Measurements from ENCODE around the gene HLA-F.

The HLA-F gene
- 26.9 to 441 (median 69.4) reads per million in 17 experiments for total RNA-seq

DNA sequence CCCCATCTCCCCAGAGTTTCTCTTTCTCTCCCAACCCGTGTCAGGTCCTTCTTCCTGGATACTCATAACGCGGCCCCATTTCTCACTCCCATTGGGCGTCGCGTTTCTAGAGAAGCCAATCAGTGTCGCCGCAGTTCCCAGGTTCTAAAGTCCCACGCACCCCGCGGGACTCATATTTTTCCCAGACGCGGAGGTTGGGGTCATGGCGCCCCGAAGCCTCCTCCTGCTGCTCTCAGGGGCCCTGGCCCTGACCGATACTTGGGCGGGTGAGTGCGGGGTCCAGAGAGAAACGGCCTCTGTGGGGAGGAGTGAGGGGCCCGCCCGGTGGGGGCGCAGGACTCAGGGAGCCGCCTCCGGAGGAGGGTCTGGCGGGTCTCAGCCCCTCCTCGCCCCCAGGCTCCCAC, at the start of gene HLA-F:
TSS of gene HLA-F (plus strand) at position 173 of the 404 bp plus-strand sequence. CDS start at position 203, 30 bp downstream.
- peak; percentile 91 to 94 (median 92) for DNase-seq

DNA sequence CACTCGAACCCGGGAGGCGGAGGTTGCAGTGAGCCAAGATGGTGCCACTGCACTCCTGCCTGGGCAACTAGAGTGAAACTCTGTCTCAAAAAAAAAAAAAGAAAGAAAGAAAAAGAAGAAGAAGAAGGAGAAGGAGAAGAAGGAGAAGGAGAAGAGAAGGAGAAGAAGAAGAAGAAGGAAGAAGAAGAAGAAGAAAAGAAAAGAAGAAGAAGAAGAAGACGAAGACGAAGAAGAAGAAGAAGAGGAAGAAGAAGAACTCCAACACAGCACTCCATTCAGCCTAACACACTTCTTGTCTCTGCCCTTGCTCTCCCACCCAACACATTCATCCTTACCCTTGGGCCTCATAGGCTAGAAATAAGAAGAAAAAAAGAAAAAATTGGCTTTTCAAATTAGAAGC, 49.2 kb upstream of the HLA-F start:
- DNase-seq, result no peak

DNA sequence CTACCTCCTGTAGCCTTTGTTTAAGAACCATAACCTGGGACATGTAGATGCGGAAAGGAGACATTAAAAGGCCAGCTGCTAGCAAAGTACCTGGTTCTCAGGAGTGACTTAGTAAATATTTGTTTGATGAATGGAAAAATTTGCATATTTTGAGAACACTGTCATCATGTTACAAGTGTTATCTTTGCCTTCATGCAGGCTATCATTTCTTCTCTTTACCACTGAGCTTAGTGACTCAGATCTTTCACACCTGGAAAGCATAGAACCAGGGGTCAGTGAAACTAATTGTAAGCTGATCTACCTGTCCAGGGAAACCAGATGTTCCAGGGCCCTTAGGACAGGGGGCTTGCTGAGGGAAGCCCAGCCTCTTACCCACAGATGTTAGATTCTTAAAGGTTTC, 47.7 kb upstream of the HLA-F start:
- no peak for DNase-seq

DNA sequence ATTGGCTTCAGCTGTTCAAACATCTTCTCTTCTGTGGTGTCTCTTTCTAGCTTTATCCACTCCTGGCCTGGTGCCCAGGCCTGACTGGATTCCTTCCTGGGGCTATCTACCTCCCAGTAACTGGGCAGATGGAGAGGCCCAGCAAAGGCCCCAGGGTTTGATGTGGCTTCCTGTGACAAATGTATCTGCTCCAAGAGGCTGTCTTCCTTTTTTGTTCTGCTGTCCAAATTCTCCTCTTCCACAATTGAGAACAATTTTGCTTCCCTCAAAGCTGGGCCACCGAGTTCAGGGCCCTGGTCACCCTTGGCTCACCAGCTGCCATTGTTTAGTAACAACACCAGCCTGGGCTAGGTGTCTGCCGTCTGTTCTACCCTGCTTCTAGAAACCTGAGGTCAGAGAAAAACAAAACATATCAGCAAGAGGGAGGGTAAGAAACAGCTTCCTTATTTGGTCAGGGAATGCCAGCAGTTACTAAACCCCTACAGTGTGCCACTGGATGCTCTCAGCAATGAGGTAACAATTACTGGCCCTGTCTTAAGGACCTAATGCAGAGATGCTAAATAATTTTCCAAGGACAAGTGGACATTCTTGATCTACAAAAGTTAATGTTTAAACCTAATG, 46.1 kb upstream of the HLA-F start:
- DNase-seq, result peak in 2 of 4 experiments; percentile 28

DNA sequence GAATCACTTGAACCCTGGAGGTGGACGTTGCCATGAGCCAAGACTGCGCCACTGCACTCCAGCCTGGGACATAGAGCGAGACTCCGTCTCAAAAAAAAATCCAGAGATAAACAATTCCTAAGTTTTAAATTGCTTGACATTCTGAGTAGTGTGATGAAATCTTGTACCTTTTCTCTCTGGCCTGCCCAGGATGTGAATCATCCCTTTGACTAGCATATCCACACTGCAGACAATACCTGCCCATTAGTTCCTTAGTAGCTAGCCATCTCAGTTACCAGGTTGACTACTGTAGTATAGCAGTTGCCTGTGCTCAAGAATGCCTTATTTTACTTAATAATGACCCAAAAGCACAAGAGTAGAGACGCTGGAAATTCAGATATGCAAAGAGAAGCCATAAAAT, 45.1 kb upstream of the HLA-F start:
- DNase-seq, result no peak

DNA sequence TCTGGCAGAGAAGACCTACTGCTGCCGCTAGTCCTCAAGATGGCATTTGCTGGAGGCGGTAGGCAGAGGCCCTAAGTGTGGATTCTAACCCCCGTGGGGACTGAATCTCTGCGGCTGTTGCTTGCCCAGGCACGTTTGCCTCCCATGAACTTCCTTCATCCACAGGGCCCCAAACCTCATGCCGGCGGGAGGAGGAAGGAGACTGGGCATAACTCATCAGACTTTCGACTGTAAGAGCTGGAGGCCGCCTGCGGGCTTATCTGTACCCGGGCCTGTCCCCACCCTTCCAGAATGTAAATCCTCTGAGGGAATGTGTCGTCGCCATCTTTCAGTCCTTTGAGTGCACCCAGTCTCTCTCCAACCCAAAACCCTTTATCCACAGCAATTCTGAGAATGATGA, 43.3 kb upstream of the HLA-F start:
- peak in 2 of 4 experiments; percentile 11 to 21 for DNase-seq

DNA sequence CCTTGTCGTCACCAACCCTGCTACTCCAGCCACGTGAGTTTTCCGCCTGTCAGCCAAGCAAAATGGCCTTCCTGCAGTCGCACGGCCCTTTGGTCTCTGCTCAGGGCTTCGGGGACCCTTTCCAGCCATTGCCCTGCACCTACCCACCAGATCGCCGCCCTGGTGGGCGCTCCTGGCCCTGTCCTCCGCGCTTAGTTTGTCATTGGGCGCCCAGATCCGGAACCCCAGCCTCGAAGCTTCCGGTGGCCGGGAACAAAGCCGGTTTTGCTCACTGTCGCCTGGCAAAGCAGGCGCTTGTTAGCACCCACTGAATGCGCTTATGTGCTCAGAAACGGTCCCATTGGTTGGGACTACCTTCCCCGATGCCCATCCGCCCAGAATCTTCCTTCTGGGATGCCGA, 42.8 kb upstream of the HLA-F start:
- no peak for DNase-seq

DNA sequence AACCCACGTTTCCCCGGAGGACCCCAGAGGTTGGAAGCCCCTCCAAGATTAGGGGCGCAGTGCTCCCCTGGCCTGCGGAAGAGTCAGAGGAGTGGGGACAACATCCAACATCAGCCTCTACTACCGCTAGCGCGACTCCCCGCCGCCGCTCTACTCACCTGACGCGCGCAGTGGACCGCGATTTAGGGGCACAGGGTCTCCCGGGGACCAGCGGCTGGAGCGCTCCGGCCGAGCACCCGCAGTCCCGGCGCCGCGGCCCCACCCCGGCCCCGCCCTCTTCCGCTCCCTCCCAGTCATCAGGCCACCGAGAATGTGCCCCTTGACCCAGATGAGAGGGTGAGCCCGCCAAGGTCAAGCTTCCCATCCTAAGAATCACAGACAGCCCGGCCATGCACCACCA, 42.3 kb upstream of the HLA-F start, which contains the start of gene ZFP57:
TSS of gene ZFP57 (minus strand) at position 249 of the 400 bp plus-strand sequence. CDS start 4,149 bp downstream, outside the sequence.
- DNase-seq, result no peak

DNA sequence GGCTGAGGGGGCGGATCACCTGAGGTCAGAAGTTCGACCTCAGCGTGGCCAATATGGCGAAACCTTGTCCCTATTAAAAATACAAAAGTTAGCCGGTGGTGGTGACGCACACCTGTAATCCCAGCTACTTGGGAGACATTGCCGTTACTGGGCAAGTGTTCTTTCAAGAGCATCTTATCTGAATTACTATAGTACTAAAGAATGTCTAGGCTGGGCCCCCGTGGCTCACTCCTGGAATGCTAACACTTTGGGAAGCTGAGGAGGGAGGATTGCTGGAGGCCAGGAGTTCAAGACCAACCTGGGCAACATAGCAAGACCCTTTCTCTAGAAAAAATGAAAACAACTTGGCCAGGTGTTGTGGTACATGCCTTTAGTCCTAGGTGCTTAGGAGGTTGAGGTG, 41.4 kb upstream of the HLA-F start:
- DNase-seq, result no peak

DNA sequence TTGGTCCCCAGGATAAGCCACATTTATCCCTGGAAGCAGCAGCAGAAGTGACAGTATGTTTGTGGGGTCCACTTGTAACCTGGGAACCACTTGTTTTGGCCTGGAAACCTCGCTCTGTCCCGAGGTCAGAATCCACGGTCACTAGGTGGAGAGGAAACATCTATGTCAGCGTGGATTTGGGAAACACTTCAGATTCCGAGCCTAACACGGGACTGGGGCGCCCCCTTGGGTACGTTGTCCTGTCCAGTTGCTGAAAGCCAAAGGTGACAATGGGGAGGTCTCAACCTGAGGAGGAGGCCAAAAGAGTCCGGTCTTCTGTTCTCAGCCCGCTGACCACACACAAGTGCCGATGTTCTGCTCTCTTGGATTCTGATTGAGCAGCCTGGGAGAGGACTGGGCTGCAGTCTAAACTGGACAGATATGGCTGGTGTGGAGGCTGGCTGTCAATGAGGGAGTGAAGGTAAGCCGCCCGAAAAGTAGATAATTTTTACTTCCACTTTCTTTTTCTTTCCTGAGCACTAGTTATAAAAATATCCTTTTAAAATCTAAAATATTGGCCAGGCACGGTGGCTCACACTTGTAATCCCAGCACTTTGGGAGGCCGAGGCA, 37.4 kb upstream of the HLA-F start:
- no peak for DNase-seq

DNA sequence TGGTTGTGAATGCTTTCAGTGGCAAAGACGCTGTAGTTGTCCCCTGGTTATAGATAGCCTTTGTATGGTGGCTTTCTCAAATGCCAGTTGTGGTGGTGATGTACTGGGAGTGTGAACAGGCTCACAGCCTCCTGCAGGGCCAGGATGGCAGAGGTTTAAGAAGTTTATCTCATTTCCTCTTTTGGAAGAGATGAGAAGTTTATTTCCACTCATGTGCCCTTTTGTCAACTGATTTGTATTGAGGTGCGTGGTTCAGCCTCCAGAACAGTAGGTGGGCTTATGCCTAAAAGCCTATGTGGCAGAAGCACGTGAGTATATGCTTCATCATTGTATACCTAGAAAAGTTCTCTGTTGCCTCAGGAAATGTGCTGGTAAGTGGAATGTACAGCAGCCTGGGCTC, 28.6 kb upstream of the HLA-F start:
- DNase-seq, result peak in 3 of 4 experiments; percentile 14 to 34 (median 23)

DNA sequence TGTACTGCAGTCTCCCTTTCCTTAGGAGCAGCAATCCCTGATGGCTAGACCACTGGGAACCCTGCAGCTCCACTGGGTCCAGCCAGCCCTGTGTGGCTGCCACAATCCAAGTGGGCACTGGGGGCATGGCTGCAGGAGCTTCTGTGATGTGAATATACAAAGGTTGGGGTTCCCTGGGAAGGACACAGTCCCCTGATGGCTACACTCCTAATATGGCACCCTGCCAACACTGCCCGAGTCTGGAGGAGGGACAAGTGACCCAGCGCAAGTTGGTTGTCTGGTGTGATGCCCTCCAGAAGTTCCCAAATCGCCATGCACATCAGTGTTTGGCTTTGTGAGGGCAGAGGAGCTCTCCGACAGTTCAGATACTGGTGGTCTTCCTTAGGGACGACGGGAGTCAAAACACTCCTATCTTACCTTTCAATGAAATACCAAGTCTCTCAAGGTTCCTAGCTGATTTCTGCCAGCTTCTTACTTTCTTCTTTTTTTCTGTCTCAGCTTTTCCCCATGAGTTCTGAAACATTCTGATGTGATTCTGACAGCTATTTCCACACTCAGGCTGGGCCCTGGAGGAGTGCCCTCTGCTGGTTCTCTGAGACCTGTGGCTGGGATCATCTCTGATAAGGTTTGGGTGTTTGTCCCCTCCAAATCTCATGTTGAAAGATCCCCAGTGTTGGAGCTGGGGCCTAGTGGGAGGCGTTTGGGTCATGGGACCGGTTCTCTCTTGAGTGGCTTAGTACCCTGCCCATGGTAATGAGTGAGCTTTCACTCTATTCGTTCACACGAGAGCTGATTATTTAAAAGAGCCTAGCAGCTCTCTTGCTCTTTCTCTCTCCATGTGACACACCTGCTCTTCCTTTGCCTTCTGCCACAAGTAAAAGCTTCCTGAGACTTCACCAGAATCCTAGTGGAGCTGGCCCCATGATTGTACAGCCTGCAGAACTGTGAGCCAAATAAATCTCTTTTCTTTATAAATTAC, 26.8 kb upstream of the HLA-F start:
- DNase-seq, result peak; percentile 43 to 62 (median 52)

DNA sequence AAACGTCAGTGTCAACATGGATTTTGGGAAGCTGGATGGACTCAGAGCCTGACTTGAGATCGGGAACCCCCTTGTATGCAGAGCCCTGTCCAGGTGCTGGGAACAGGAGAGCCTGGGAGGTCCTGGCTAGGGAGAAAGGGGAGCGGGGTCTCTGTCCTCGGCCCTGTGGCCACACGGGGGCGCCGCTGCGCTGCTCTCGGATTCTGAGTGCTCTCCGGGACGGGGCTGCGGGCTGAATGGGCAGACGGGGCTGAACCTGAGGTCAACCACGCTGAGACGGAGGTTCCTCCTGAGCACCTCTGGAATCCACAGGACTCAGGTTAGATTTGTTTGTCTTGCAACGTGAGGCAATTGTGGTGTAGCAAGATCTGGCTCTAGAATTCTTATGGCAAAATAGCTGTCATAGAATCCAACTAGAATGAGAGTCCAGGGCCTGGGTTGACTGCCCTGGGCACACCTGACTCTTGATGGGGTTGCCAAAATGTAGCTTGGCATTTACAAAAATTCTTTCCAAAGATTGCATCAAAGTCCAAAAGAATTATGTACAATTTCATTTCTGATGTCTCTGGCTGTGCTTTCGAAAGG, 20.6 kb upstream of the HLA-F start:
- peak; percentile 28 to 87 (median 58) for DNase-seq

DNA sequence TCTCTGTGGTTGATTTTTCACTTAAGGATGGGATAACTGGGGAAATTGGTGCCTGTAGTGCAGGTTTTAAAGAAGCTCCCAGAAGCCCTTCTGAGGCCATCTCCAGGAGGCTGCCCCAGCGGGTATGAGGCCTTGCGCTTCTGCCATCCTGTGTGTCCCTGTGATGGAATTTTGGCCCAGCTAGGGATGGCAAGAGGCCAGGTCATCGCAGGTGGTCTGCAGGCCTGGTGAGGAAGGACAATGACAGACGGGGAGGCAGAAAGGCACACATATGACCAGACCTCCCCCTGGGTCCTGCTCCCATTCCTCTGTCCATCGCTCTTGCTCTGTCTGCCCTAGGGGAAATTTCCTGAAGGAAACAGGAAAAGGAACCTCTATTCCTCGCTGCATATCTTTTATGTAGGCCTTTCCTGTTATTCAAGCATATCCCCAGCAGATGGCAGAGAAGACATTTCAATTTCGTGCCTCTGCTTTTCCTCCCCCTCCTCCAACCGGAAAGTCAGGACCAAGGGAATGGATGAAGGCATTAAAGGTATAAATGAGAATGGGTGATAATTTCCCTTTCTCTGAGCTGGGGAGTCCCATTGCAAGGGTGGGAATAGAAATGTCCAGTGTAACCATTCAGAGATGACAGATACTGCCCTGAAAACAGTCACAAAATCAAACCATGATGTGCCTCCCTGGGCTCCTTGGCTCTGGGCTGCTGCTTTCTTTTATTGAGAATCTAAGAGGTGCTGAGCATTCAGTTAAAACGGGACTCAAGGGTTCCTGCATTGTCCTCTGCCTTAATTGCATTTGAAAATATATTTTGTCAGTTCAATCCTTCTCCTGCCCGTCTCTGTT, 17.6 kb upstream of the HLA-F start:
- peak; percentile 24 to 57 (median 49) for DNase-seq

DNA sequence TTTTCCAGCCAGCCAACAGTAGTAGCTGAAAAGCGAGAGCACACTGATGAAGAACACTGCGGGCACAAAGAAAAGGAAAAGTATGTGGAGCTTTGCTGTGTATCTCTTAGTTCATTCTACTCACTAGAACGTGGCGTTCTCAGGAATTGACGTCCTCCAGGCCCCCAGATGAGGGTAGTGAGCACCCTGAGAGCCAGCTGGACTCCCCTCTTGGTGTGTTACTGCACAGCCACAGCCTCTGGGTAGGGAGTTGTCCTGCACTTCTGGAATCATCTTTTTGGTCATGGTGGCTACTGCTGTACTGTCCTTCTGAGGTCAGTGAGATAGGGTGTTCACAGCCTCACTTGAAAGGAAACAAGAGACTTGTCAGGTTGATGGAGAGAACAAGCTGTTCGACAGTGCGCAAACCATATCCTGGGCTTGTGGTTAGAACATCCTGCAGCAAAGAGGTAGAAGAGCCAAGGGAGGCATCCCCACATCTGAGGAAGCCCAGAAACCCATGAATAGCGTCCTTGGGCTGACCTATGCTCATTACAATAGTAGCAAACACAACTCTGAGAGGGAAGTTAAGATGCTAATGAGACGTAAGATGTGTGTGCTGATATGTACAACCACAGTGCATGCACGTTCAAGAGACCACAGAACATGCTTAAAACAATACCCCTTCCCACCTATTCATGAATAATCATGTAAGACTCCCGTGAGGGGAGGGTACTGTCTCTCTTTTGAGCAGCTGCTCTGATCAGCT, 14.6 kb upstream of the HLA-F start:
- DNase-seq, result no peak

DNA sequence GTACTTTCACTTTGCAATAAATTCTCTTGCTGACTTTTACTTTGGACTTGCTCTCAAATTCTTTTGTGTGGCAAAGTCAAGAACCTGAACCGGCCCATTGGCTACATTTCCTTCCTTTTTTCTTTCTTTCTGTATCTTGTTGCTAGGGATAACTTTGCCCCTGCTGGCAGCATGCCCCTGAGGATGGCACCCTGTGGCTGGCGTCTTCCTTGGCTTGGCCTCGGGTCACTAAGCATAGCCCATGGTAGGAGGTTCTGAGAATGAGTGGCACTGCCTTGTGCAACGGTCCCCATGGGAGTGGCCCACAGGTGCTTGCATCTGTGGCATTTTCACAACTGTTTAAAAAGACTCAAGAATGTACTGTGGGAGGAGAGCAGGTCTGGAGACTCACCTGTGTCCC, 14.0 kb upstream of the HLA-F start:
- no peak for DNase-seq

DNA sequence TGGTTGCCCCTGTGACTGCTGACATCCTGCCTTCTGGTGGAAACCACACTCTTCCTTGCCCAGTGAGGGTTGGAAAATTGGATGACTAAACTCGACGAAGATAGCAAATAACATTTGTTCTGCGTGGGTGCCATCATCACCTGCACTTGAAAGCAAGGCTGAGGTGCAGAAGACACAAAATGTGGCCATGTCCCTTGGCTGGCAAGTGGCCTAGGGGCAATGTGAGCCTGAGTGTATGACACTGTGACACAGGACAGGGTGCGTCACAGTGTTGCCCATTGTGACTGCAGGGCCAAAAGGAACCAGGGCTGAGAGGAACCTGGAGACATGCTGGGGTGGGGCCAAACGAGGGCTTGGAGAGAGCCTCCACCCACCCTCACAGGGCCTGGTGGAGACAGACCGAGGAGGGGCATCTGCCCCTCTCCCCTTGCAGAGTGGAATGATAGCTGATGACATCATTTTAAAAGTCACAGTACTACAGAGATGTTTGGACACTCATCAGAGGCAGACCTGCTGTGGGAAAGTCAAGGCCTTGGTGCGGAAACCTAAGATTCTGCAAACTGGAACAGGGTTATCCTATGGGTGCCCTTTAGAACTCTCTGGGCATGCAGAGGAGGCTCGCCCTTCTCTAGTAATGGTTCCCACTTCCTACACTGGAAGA, 12.8 kb upstream of the HLA-F start:
- DNase-seq, result no peak

DNA sequence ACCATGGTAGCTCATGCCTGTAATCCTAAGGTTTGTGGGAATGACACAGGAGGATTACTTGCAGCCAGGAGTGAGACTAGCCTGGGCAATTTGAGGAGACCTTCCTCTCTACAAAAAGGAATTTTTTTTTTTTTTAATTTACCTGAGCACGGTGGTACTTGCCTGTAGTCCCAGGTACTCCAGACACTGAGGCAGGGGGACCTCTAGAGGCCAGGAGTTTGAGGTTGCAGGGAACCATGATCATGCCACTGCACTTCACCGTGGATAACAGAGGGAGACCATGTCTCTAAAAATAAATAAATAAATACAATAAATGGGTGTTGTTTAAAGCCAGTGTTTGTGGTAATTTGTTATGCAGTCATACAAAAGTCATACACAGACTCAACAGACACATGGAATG, 2.4 kb upstream of the HLA-F start:
- DNase-seq, result no peak

DNA sequence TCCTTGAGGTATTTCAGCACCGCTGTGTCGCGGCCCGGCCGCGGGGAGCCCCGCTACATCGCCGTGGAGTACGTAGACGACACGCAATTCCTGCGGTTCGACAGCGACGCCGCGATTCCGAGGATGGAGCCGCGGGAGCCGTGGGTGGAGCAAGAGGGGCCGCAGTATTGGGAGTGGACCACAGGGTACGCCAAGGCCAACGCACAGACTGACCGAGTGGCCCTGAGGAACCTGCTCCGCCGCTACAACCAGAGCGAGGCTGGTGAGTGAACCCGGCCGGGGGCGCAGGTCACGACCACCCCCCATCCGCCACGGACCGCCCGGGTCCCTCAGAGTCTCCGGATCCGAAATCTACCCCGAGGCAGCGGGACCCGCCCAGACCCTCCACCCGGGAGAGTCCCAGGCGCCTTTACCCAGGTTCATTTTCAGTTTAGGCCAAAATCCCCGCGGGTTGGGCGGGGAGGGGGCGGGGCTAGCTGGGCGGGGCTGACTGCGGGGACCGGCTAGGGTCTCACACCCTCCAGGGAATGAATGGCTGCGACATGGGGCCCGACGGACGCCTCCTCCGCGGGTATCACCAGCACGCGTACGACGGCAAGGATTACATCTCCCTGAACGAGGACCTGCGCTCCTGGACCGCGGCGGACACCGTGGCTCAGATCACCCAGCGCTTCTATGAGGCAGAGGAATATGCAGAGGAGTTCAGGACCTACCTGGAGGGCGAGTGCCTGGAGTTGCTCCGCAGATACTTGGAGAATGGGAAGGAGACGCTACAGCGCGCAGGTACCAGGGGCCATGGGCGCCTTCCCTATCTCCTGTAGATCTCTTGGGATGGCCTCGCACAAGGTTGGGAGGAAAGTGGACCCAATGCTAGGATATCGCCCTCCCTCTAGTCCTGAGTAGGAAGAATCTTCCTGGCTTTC, 693 bp downstream of the HLA-F start:
- peak; percentile 13 to 53 (median 32) for DNase-seq

All from suppressor macrophage (primary cell).